PC-3 (cell line): ENCODE measurements around the gene CIITA. TPM values are rescaled to one million over a fixed set of nuclear protein-coding genes. Genes with fewer than 3 reads are reported as not detected.

Experiments
- ATAC-seq: fragments of 200-7000 bp; cut with Tn5 transposase; 2 replicates; pipeline ENCODE4 v1.9.1; 2020; ENCODE audit warnings: mild to moderate bottlenecking, moderate library complexity
- BruUV-seq: library from RNA; stranded (reverse); fragments of 400-500 nt; replicated peaks from 2 replicates; lab custom pipeline; 2021; lab: Mats Ljungman, UMichigan
- CTCF ChIA-PET: fragments of 300-600 bp; sonication (Branson Sonifier 250); formaldehyde crosslinking; loops from one replicate; lab custom pipeline; 2022; ENCODE audit warnings: antibody characterized with exemption; lab: Charles Lee
- POLR2A ChIA-PET: fragments of 300-600 bp; sonication (Branson Sonifier 250); formaldehyde crosslinking; loops from one replicate; lab custom pipeline; 2022; ENCODE audit warnings: antibody characterized with exemption; ENCODE audit not compliant: unreplicated experiment; lab: Charles Lee
- DNase-seq: peaks from one replicate; pipeline ENCODE4 v3.0.0-alpha.2; 2015
- H2AFZ ChIP-seq: fragments of 300-600 bp; sonication (generic); 2 replicates; pipeline ENCODE4 v1.6.0; 2016; ENCODE audit warnings: antibody characterized with exemption, low read length
- H3F3A ChIP-seq: fragments of 300-600 bp; sonication (generic); one replicate; pipeline ENCODE4 v1.6.0; 2017; ENCODE audit warnings: antibody characterized with exemption, low read length, control low read depth, mild to moderate bottlenecking; ENCODE audit not compliant: unreplicated experiment
- H3K27ac ChIP-seq: fragments of 300-600 bp; sonication (generic); 2 replicates; pipeline ENCODE4 v1.5.1; 2016; ENCODE audit warnings: mild to moderate bottlenecking, low read length
- H3K27me3 ChIP-seq: fragments of 300-600 bp; sonication (generic); 2 replicates; pipeline ENCODE4 v1.6.1; 2016; ENCODE audit warnings: low read length, mixed read lengths
- H3K36me3 ChIP-seq: fragments of 300-600 bp; sonication (generic); 2 replicates; pipeline ENCODE4 v1.6.1; 2016; ENCODE audit warnings: low read depth, mixed run types, low read length, mixed read lengths
- H3K4me1 ChIP-seq: fragments of 300-600 bp; sonication (generic); 2 replicates; pipeline ENCODE4 v1.5.1; 2016; ENCODE audit warnings: low read length; ENCODE audit not compliant: insufficient read depth
- H3K4me2 ChIP-seq: fragments of 300-600 bp; sonication (generic); 2 replicates; pipeline ENCODE4 v1.6.0; 2016; ENCODE audit warnings: low read length
- H3K4me3 ChIP-seq: fragments of 300-600 bp; sonication (generic); 2 replicates; pipeline ENCODE4 v1.5.1; 2016; ENCODE audit warnings: mild to moderate bottlenecking, low read length, mixed read lengths
- H3K79me2 ChIP-seq: fragments of 300-600 bp; sonication (generic); 2 replicates; pipeline ENCODE4 v1.6.1; 2017; ENCODE audit warnings: low read length, mixed read lengths
- H3K9ac ChIP-seq: fragments of 300-600 bp; sonication (generic); 2 replicates; pipeline ENCODE4 v1.6.0; 2016; ENCODE audit warnings: mild to moderate bottlenecking, low read length
- H3K9me2 ChIP-seq: fragments of 300-600 bp; sonication (generic); replicated peaks from 2 replicates; pipeline ENCODE4 v1.6.1; 2016; ENCODE audit warnings: mixed run types, low read length, mixed read lengths
- H3K9me3 ChIP-seq: fragments of 300-600 bp; sonication (generic); 2 replicates; pipeline ENCODE4 v1.6.1; 2016; ENCODE audit warnings: low read length, mixed read lengths
- H4K20me1 ChIP-seq: fragments of 300-600 bp; sonication (generic); 2 replicates; pipeline ENCODE4 v1.6.1; 2016; ENCODE audit warnings: low read length, mixed read lengths
- CTCF ChIP-seq: fragments of 300-600 bp; sonication (generic); conservative IDR thresholded peaks from 2 replicates; pipeline ENCODE4 v1.5.1; 2017; ENCODE audit warnings: antibody characterized with exemption, low read depth, mild to moderate bottlenecking, low read length
- EZH2 ChIP-seq: fragments of 300-600 bp; sonication (generic); IDR thresholded peaks from one replicate; pipeline ENCODE4 v1.6.1; 2017; ENCODE audit warnings: antibody characterized with exemption, mild to moderate bottlenecking, low read length; ENCODE audit not compliant: unreplicated experiment
- EZH2phosphoT487 ChIP-seq: fragments of 300-600 bp; sonication (generic); IDR thresholded peaks from 2 replicates; pipeline ENCODE4 v1.6.1; 2018; ENCODE audit warnings: mild to moderate bottlenecking, antibody characterized with exemption, low read length, borderline replicate concordance
- intact Hi-C: fragments of 100-400 bp; cut with micrococcal nuclease; formaldehyde crosslinking; loops from 2 replicates; pipeline ENCODE4 v1.9.0; 2023
- total RNA-seq: library from RNA; depleted of rRNA; stranded (reverse); fragments of >200 nt; gene quantifications from 2 replicates; pipeline ENCODE4 v1.2.3, GENCODE V29; 2014

Gene CIITA
- total RNA-seq, 1 experiment from 2014 or later, result not detected

- Histone ChIP-seq H3K4me2 (no peak overlapping the region), H3K36me3 (no peaks in the 10 kb centered on the region), H2AFZ (no peak overlapping the region), H3K9me3 (no peaks in the 10 kb centered on the region), H3F3A (no peaks in the 10 kb centered on the region), H3K27ac (no peak overlapping the region), H3K4me1 (no peaks in the 10 kb centered on the region), H3K79me2 (no peaks in the 10 kb centered on the region), H3K4me3 (no peak overlapping the region), H3K9ac (no peak overlapping the region), H4K20me1 (no peaks in the 10 kb centered on the region), H3K27me3 (peaks cover 24% of the 10 kb centered on the region), H3K9me2 (no peaks in the 10 kb centered on the region)
- POLR2A ChIA-PET, result no interaction called here
- CTCF ChIA-PET, result no interaction called here
- TF ChIP-seq CTCF (no peak), EZH2 (no peak), EZH2phosphoT487 (no peak)
- ATAC-seq (no peak), DNase-seq (no peak)
- intact Hi-C loops, result no loop called here
- BruUV-seq, result no TSS peak
Observed at GRCh38 chr16:10834766-10835165, 42.2 kb upstream of the CIITA start.

- Histone ChIP-seq H3K79me2 (no peaks in the 10 kb centered on the region), H3F3A (no peaks in the 10 kb centered on the region), H3K4me3 (no peak overlapping the region), H3K27me3 (peaks cover 29% of the 10 kb centered on the region), H4K20me1 (no peaks in the 10 kb centered on the region), H3K4me1 (no peaks in the 10 kb centered on the region), H3K4me2 (no peak overlapping the region), H3K9ac (no peak overlapping the region), H2AFZ (no peak overlapping the region), H3K27ac (no peak overlapping the region), H3K36me3 (no peaks in the 10 kb centered on the region), H3K9me2 (no peaks in the 10 kb centered on the region), H3K9me3 (no peaks in the 10 kb centered on the region)
- intact Hi-C loops, result no loop called here
- POLR2A ChIA-PET, result no interaction called here
- CTCF ChIA-PET, result no interaction called here
- ATAC-seq (no peak), DNase-seq (no peak)
- no peak for TF ChIP-seq CTCF
- no peak for TF ChIP-seq EZH2phosphoT487
- BruUV-seq, result no TSS peak
Observed at GRCh38 chr16:10835281-10835931, 41.6 kb upstream of the CIITA start.

GRCh38 chr16:10836174-10836853 is 40.7 kb upstream of the CIITA start:
- Histone ChIP-seq H3K9me3 (no peaks in the 10 kb centered on the region), H3K9ac (no peak overlapping the region), H2AFZ (no peak overlapping the region), H3K27me3 (peaks cover 38% of the 10 kb centered on the region), H3F3A (no peaks in the 10 kb centered on the region), H4K20me1 (no peaks in the 10 kb centered on the region), H3K4me3 (no peak overlapping the region), H3K4me1 (no peaks in the 10 kb centered on the region), H3K4me2 (no peak overlapping the region), H3K9me2 (no peaks in the 10 kb centered on the region), H3K27ac (no peak overlapping the region), H3K36me3 (no peaks in the 10 kb centered on the region), H3K79me2 (no peaks in the 10 kb centered on the region)
- DNase-seq (no peak), ATAC-seq (no peak)
- no TSS peak for BruUV-seq
- intact Hi-C loops, result no loop called here
- POLR2A ChIA-PET, result no interaction called here
- TF ChIP-seq EZH2 (no peak), CTCF (no peak), EZH2phosphoT487 (no peak)
- CTCF ChIA-PET, result no interaction called here
